Measurements from ENCODE around the gene PRKACA. TPM values are rescaled to one million over a fixed set of nuclear protein-coding genes. Genes with fewer than 3 reads are reported as not detected.
"Not testable (repeated sequence)": the region's sequence is repeated elsewhere in the genome, so short reads cannot be mapped to it uniquely, and the experiment has no call there.

The PRKACA gene
- polyA plus RNA-seq, 3 donors from 2014 or later, result 0.64 to 1.7 (median 1.4) TPM

DNA sequence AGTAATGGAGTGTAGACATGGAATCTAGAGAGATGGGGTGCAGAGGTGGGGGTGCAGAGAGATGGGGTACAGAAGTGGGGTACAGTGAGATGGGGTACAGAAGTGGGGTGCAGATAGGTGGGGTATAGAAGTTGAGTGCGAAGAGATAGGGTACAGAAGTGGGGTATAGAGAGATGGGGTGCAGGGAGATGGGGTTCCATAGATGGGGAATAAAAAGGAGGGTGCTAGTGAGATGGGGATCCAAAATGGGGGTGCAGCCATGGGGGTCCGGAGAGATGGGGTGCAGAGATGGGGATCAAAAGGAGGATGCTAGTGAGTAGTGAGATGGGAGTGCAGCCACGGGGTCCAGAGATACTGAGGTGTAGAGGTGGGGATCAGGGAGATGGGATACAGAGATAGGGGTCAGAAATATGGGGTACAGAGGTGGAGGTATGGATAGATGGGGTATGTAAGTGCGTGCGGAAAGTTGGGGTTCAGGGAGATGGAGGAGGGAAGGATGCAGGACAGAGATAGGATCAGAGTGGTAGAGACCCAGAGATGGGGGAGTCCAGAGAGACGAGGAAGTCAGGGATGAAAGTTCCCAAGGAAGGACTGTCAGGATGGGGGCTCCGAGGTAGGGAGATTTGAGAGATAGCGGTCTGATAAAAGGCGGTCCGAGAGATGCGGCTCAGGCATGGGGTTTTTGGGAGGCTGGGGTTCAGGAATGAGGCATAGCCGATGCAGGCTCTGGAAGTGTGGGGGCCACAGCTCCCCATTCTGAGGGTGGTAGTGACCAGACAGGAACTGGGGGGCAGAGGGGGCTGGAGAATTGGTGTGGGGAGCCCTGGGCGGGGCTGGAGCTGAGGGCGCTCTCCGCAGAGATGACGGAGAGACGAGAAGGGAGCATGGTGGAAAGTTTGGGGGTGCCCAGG is 59.1 kb downstream of the PRKACA start:
- H3K4me1 Mint-ChIP-seq, result peaks cover 10 to 16% of the 10 kb centered on the region in 2 donors
- peak overlapping the region in 1 of 6 donors; percentile 72 for H3K27ac Mint-ChIP-seq
- peaks cover 0 to 5% (median 5%) of the 10 kb centered on the region in 3 donors for H3K36me3 Mint-ChIP-seq
- peak overlapping the region in 4 of 5 donors; percentile 12 to 63 (median 47) for H3K4me3 Mint-ChIP-seq
- peaks cover 6 to 21% (median 15%) of the 10 kb centered on the region in 3 donors for H3K27me3 Mint-ChIP-seq (ENCODE audit: low read depth in 3 of 3)
- no peak for DNase-seq
- H3K9me3 Mint-ChIP-seq, result no peaks in the 10 kb centered on the region

- DNase-seq, result no peak
- Mint-ChIP-seq H3K27ac (peak overlapping the region in 1 of 6 donors; percentile 21), H3K9me3 (no peaks in the 10 kb centered on the region), H3K4me3 (peak overlapping the region in 4 of 5 donors; percentile 16 to 38 (median 34)), H3K27me3 (ENCODE audit: low read depth in 3 of 3) (peaks cover 6 to 21% (median 15%) of the 10 kb centered on the region in 3 donors), H3K4me1 (peaks cover 10 to 16% of the 10 kb centered on the region in 2 donors), H3K36me3 (peaks cover 10 to 14% (median 10%) of the 10 kb centered on the region in 3 donors)
Observed at GRCh38 chr19:14056741-14057356, 60.7 kb downstream of the PRKACA start.

DNA sequence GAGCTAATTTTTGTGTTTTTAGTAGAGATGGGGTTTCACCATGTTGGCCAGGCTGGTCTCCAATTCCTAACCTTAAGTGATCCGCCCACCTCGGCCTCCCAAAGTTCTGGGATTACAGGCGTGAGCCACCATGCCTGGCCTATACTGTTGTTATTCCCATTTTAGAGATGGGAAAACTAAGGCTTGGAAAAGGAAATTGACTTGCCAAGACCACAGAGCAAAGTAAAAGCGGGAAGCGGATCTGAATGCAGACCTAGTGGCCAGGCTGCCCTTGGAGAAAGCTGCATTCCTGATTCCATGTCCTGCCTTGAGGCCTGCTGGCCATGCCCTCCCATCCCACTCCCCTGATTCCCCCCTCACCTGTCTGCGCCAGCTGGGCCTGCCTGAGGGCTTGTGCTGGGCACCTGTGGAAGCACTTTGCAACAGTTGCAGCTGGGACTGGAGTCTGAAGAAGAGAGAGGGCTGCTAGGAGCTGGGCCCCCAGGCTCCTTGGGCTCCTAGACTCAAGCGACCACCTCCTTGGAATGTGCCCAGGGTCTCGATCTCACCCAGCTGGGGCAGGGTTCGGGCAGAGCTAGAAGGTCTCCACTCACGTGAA is 61.4 kb downstream of the PRKACA start:
- Mint-ChIP-seq H3K27ac (no peak overlapping the region), H3K4me3 (no peak overlapping the region)

DNA sequence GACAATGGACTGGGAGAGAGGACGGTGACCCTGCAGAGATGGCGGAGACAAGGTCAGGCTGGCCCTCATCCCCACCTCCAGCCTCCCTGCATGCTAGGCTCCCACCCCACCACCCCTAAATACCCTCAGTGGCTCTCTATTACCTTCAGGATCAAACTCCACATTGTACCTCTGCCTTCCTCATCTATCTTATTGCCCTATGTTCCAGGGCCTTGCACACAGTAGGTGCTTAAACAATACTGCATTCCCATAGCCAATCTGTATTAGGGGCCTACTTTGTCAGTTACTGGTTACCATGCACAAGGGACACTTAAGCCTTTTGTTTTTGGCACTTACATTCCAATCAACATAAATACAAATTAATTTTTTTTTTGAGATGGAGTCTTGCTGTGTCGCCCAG is 62.2 kb downstream of the PRKACA start:
- DNase-seq, result no peak
- H3K4me3 Mint-ChIP-seq, result no peak overlapping the region
- peaks cover 6 to 21% (median 15%) of the 10 kb centered on the region in 3 donors for H3K27me3 Mint-ChIP-seq (ENCODE audit: low read depth in 3 of 3)
- H3K9me3 Mint-ChIP-seq, result no peaks in the 10 kb centered on the region
- H3K36me3 Mint-ChIP-seq, result peaks cover 15 to 16% (median 16%) of the 10 kb centered on the region in 3 donors
- peak overlapping the region in 2 of 6 donors; percentile 62 to 75 for H3K27ac Mint-ChIP-seq
- H3K4me1 Mint-ChIP-seq, result peaks cover 10 to 16% of the 10 kb centered on the region in 2 donors

More for the DNA sequence above, 61.4 kb downstream of the PRKACA start:
- Mint-ChIP-seq H3K27me3 (ENCODE audit: low read depth in 3 of 3) (peaks cover 6 to 21% (median 15%) of the 10 kb centered on the region in 3 donors), H3K9me3 (no peaks in the 10 kb centered on the region), H3K4me1 (peaks cover 10 to 16% of the 10 kb centered on the region in 2 donors), H3K36me3 (peaks cover 13 to 14% (median 13%) of the 10 kb centered on the region in 3 donors)
- DNase-seq, result no peak

DNA sequence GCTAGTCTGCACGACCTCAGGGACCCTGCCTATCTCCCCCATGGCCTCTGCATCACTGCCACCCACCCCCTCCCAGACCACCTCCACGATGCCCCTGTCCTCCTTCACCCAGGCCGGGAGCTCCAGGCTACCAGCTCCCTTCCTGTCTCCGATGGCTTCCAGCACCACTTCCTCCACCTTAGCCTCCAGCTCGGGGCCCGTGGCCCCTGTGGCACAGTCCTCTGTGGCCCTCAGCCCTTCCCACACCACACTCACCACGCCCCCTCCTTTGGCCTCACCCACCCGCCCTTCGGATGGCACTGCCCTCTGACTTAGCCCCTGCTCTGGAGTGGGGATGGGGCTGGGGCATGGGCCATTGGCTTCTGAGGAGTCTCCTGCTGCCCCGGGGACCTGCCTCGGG is 62.8 kb downstream of the PRKACA start:
- Mint-ChIP-seq H3K4me3 (no peak overlapping the region), H3K27me3 (ENCODE audit: low read depth in 3 of 3) (peaks cover 6 to 21% (median 12%) of the 10 kb centered on the region in 3 donors), H3K4me1 (peaks cover 10 to 16% of the 10 kb centered on the region in 2 donors), H3K9me3 (no peaks in the 10 kb centered on the region), H3K27ac (no peak overlapping the region), H3K36me3 (peaks cover 17 to 22% (median 19%) of the 10 kb centered on the region in 3 donors)
- no peak for DNase-seq

DNA sequence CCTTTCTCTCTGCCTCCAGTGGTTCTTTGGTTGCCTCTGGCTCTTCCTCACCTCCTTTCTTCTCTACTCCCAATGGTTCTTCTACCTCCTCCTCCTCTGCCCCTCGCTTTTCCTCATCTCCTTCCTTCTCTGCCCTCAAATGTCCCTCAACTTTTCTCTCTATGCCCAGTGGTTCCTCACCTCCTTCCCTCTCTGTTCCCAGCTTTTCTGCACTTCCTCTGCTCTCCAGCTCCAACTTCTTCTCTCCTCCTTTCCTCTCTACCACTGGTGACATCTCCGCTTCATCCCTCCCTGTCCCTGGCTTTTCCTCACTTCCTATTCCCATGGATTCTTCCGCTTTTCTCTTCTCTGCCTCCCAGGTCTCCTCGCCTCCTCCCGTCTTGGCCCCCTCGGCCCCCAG is 63.5 kb downstream of the PRKACA start:
- no peak overlapping the region for H3K4me3 Mint-ChIP-seq
- peaks cover 10 to 16% of the 10 kb centered on the region in 2 donors for H3K4me1 Mint-ChIP-seq
- H3K27me3 Mint-ChIP-seq (ENCODE audit: low read depth in 3 of 3), result peaks cover 6 to 16% (median 10%) of the 10 kb centered on the region in 3 donors
- DNase-seq, result no peak
- no peaks in the 10 kb centered on the region for H3K9me3 Mint-ChIP-seq
- H3K36me3 Mint-ChIP-seq, result peaks cover 17 to 22% (median 19%) of the 10 kb centered on the region in 3 donors
- peak overlapping the region in 2 of 6 donors; percentile 47 to 57 for H3K27ac Mint-ChIP-seq

DNA sequence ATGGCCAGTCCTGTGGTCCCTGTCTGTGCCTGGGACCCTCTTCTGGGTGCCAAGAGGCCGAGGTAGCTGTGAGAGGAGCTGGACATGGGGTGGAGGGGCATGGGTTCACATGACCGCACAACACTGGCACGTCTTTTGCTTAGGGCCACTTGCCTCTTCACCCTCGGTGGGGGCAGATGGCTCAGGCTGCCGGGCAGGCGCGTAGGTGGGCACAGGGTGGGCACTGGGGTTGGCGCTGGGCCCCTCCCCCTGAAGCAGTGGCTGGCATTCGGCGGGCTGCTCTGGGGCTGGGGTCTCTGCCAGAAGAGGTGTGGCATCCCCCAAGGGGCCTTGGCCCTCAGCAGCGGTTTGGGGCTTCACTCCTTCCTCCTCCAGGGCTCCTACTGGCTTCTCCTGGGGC is 64.1 kb downstream of the PRKACA start:
- peaks cover 9 to 14% of the 10 kb centered on the region in 2 donors for H3K4me1 Mint-ChIP-seq
- no peak overlapping the region for H3K27ac Mint-ChIP-seq
- no peak for DNase-seq
- peaks cover 19 to 25% (median 20%) of the 10 kb centered on the region in 3 donors for H3K36me3 Mint-ChIP-seq
- peaks cover 4 to 10% (median 7%) of the 10 kb centered on the region in 3 donors for H3K27me3 Mint-ChIP-seq (ENCODE audit: low read depth in 3 of 3)
- no peak overlapping the region for H3K4me3 Mint-ChIP-seq
- no peaks in the 10 kb centered on the region for H3K9me3 Mint-ChIP-seq

GRCh38 chr19:14053032-14053431 is 64.5 kb downstream of the PRKACA start:
- no peak for DNase-seq
- no peak overlapping the region for H3K4me3 Mint-ChIP-seq
- peaks cover 19 to 28% (median 22%) of the 10 kb centered on the region in 3 donors for H3K36me3 Mint-ChIP-seq
- H3K4me1 Mint-ChIP-seq, result peaks cover 7 to 11% of the 10 kb centered on the region in 2 donors
- peaks cover 0 to 7% (median 5%) of the 10 kb centered on the region in 3 donors for H3K27me3 Mint-ChIP-seq (ENCODE audit: low read depth in 3 of 3)
- peak overlapping the region in 1 of 6 donors; percentile 48 for H3K27ac Mint-ChIP-seq
- H3K9me3 Mint-ChIP-seq, result no peaks in the 10 kb centered on the region

GRCh38 chr19:14052470-14052869 is 65.1 kb downstream of the PRKACA start:
- Mint-ChIP-seq H3K4me1 (peaks cover 7% of the 10 kb centered on the region in 2 donors), H3K9me3 (no peaks in the 10 kb centered on the region), H3K27ac (peak overlapping the region in 4 of 6 donors; percentile 16 to 68 (median 50)), H3K27me3 (ENCODE audit: low read depth in 3 of 3) (peaks cover 0 to 7% (median 2%) of the 10 kb centered on the region in 3 donors), H3K36me3 (peaks cover 19 to 28% (median 22%) of the 10 kb centered on the region in 3 donors), H3K4me3 (no peak overlapping the region)
- no peak for DNase-seq

DNA sequence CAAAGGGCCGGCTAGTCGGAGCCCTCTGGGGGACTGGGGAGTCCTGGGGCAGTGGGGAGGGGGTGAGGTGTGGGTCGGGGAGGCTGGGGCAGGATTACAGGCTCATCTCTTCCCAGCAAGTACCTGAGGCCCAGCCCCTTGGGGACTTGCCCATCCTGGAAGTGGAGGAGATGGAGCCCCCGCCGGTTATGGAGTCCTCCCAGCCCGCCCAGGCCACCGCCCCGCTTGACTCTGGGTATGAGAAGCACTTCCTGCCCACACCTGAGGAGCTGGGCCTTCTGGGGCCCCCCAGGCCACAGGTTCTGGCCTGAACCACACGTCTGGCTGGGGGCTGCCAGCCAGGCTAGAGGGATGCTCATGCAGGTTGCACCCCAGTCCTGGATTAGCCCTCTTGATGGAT is 65.6 kb downstream of the PRKACA start:
- Mint-ChIP-seq H3K4me3 (no peak overlapping the region), H3K4me1 (peaks cover 6 to 7% of the 10 kb centered on the region in 2 donors), H3K36me3 (peaks cover 19 to 28% (median 22%) of the 10 kb centered on the region in 3 donors), H3K9me3 (no peaks in the 10 kb centered on the region), H3K27me3 (ENCODE audit: low read depth in 3 of 3) (peaks cover 0 to 7% (median 2%) of the 10 kb centered on the region in 3 donors), H3K27ac (peak overlapping the region in 3 of 6 donors; percentile 16 to 68 (median 59))
- no peak for DNase-seq

GRCh38 chr19:14050961-14051360 is 66.6 kb downstream of the PRKACA start:
- H3K4me3 Mint-ChIP-seq; H3K4me1 Mint-ChIP-seq; H3K9me3 Mint-ChIP-seq; H3K27me3 Mint-ChIP-seq (ENCODE audit: low read depth in 3 of 3); H3K27ac Mint-ChIP-seq; DNase-seq: not testable (repeated sequence)
- H3K36me3 Mint-ChIP-seq, result peaks cover 20 to 28% (median 22%) of the 10 kb centered on the region in 3 donors

DNA sequence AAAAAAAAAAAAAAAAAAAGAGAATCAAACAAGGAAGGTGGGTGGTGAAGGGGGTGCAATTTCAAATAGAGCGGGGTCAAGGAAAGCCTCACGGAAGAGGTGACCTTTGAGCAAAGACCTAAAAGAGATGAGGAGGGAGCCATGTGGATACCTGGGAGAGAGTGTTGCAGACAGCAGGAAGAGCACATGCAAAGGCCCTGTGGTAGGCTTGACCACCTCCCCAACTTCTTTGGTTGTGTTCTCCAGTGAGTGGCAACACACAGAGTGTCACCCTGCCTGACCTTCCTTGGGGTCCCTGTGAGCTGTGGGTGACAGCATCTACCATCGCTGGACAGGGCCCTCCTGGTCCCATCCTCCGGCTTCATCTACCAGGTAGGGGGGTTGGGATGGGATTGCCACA is 67.0 kb downstream of the PRKACA start:
- Mint-ChIP-seq H3K27me3 (ENCODE audit: low read depth in 3 of 3) (peaks cover 0 to 4% (median 2%) of the 10 kb centered on the region in 3 donors), H3K36me3 (peaks cover 22 to 28% (median 23%) of the 10 kb centered on the region in 3 donors), H3K4me3 (no peak overlapping the region), H3K4me1 (peaks cover 4 to 7% of the 10 kb centered on the region in 2 donors), H3K9me3 (no peaks in the 10 kb centered on the region), H3K27ac (peak overlapping the region in 3 of 6 donors; percentile 21 to 48 (median 45))
- no peak for DNase-seq

GRCh38 chr19:14048443-14049153 is 69.0 kb downstream of the PRKACA start:
- peak overlapping the region in 5 of 6 donors; percentile 46 to 81 (median 64) for H3K27ac Mint-ChIP-seq
- H3K9me3 Mint-ChIP-seq, result no peaks in the 10 kb centered on the region
- H3K4me1 Mint-ChIP-seq, result peaks cover 4 to 7% of the 10 kb centered on the region in 2 donors
- DNase-seq, result peak; percentile 69 to 73 (median 73)
- H3K4me3 Mint-ChIP-seq, result no peak overlapping the region
- no peaks in the 10 kb centered on the region for H3K27me3 Mint-ChIP-seq (ENCODE audit: low read depth in 3 of 3)
- peaks cover 17 to 28% (median 18%) of the 10 kb centered on the region in 3 donors for H3K36me3 Mint-ChIP-seq

All from immature natural killer cell (primary cell).